PC-3 (cell line): Measurements from ENCODE around the gene ST6GALNAC3. TPM values are rescaled to one million over a fixed set of nuclear protein-coding genes. Genes with fewer than 3 reads are reported as not detected.

Experiments
- ATAC-seq: fragments of 200-7000 bp; cut with Tn5 transposase; 2 replicates; pipeline ENCODE4 v1.9.1; 2020; ENCODE audit warnings: mild to moderate bottlenecking, moderate library complexity
- BruUV-seq: library from RNA; stranded (reverse); fragments of 400-500 nt; replicated peaks from 2 replicates; lab custom pipeline; 2021; lab: Mats Ljungman, UMichigan
- CTCF ChIA-PET: fragments of 300-600 bp; sonication (Branson Sonifier 250); formaldehyde crosslinking; loops from one replicate; lab custom pipeline; 2022; ENCODE audit warnings: antibody characterized with exemption; lab: Charles Lee
- POLR2A ChIA-PET: fragments of 300-600 bp; sonication (Branson Sonifier 250); formaldehyde crosslinking; loops from one replicate; lab custom pipeline; 2022; ENCODE audit warnings: antibody characterized with exemption; ENCODE audit not compliant: unreplicated experiment; lab: Charles Lee
- DNase-seq: peaks from one replicate; pipeline ENCODE4 v3.0.0-alpha.2; 2015
- H2AFZ ChIP-seq: fragments of 300-600 bp; sonication (generic); 2 replicates; pipeline ENCODE4 v1.6.0; 2016; ENCODE audit warnings: antibody characterized with exemption, low read length
- H3F3A ChIP-seq: fragments of 300-600 bp; sonication (generic); one replicate; pipeline ENCODE4 v1.6.0; 2017; ENCODE audit warnings: antibody characterized with exemption, low read length, control low read depth, mild to moderate bottlenecking; ENCODE audit not compliant: unreplicated experiment
- H3K27ac ChIP-seq: fragments of 300-600 bp; sonication (generic); 2 replicates; pipeline ENCODE4 v1.5.1; 2016; ENCODE audit warnings: mild to moderate bottlenecking, low read length
- H3K27me3 ChIP-seq: fragments of 300-600 bp; sonication (generic); 2 replicates; pipeline ENCODE4 v1.6.1; 2016; ENCODE audit warnings: low read length, mixed read lengths
- H3K36me3 ChIP-seq: fragments of 300-600 bp; sonication (generic); 2 replicates; pipeline ENCODE4 v1.6.1; 2016; ENCODE audit warnings: low read depth, mixed run types, low read length, mixed read lengths
- H3K4me1 ChIP-seq: fragments of 300-600 bp; sonication (generic); 2 replicates; pipeline ENCODE4 v1.5.1; 2016; ENCODE audit warnings: low read length; ENCODE audit not compliant: insufficient read depth
- H3K4me2 ChIP-seq: fragments of 300-600 bp; sonication (generic); 2 replicates; pipeline ENCODE4 v1.6.0; 2016; ENCODE audit warnings: low read length
- H3K4me3 ChIP-seq: fragments of 300-600 bp; sonication (generic); 2 replicates; pipeline ENCODE4 v1.5.1; 2016; ENCODE audit warnings: mild to moderate bottlenecking, low read length, mixed read lengths
- H3K79me2 ChIP-seq: fragments of 300-600 bp; sonication (generic); 2 replicates; pipeline ENCODE4 v1.6.1; 2017; ENCODE audit warnings: low read length, mixed read lengths
- H3K9ac ChIP-seq: fragments of 300-600 bp; sonication (generic); 2 replicates; pipeline ENCODE4 v1.6.0; 2016; ENCODE audit warnings: mild to moderate bottlenecking, low read length
- H3K9me2 ChIP-seq: fragments of 300-600 bp; sonication (generic); replicated peaks from 2 replicates; pipeline ENCODE4 v1.6.1; 2016; ENCODE audit warnings: mixed run types, low read length, mixed read lengths
- H3K9me3 ChIP-seq: fragments of 300-600 bp; sonication (generic); 2 replicates; pipeline ENCODE4 v1.6.1; 2016; ENCODE audit warnings: low read length, mixed read lengths
- H4K20me1 ChIP-seq: fragments of 300-600 bp; sonication (generic); 2 replicates; pipeline ENCODE4 v1.6.1; 2016; ENCODE audit warnings: low read length, mixed read lengths
- CTCF ChIP-seq: fragments of 300-600 bp; sonication (generic); conservative IDR thresholded peaks from 2 replicates; pipeline ENCODE4 v1.5.1; 2017; ENCODE audit warnings: antibody characterized with exemption, low read depth, mild to moderate bottlenecking, low read length
- EZH2 ChIP-seq: fragments of 300-600 bp; sonication (generic); IDR thresholded peaks from one replicate; pipeline ENCODE4 v1.6.1; 2017; ENCODE audit warnings: antibody characterized with exemption, mild to moderate bottlenecking, low read length; ENCODE audit not compliant: unreplicated experiment
- EZH2phosphoT487 ChIP-seq: fragments of 300-600 bp; sonication (generic); IDR thresholded peaks from 2 replicates; pipeline ENCODE4 v1.6.1; 2018; ENCODE audit warnings: mild to moderate bottlenecking, antibody characterized with exemption, low read length, borderline replicate concordance
- intact Hi-C: fragments of 100-400 bp; cut with micrococcal nuclease; formaldehyde crosslinking; loops from 2 replicates; pipeline ENCODE4 v1.9.0; 2023
- total RNA-seq: library from RNA; depleted of rRNA; stranded (reverse); fragments of >200 nt; gene quantifications from 2 replicates; pipeline ENCODE4 v1.2.3, GENCODE V29; 2014

The ST6GALNAC3 gene
- total RNA-seq, 1 experiment from 2014 or later, result not detected

GRCh38 chr1:76232666-76233065, 158.1 kb downstream of the ST6GALNAC3 start:
- ATAC-seq (no peak), DNase-seq (no peak)
- Histone ChIP-seq H3K4me3 (no peak overlapping the region), H3K9me2 (no peaks in the 10 kb centered on the region), H3K79me2 (no peaks in the 10 kb centered on the region), H3K27ac (no peak overlapping the region), H3K27me3 (peaks cover 55% of the 10 kb centered on the region), H4K20me1 (no peaks in the 10 kb centered on the region), H3K9ac (no peak overlapping the region), H3F3A (no peaks in the 10 kb centered on the region), H3K4me2 (no peak overlapping the region), H3K36me3 (no peaks in the 10 kb centered on the region), H2AFZ (no peak overlapping the region), H3K4me1 (no peaks in the 10 kb centered on the region), H3K9me3 (no peaks in the 10 kb centered on the region)
- no peak for TF ChIP-seq CTCF
- TF ChIP-seq EZH2, result no peak
- TF ChIP-seq EZH2phosphoT487, result no peak
- ChIA-PET POLR2A (no interaction called here), CTCF (no interaction called here)
- no TSS peak for BruUV-seq
- intact Hi-C loops, result no loop called here

- Histone ChIP-seq H3K4me1 (no peaks in the 10 kb centered on the region), H3K36me3 (no peaks in the 10 kb centered on the region), H3K4me3 (no peak overlapping the region), H3K9me3 (no peaks in the 10 kb centered on the region), H3F3A (no peaks in the 10 kb centered on the region), H2AFZ (no peak overlapping the region), H3K27ac (no peak overlapping the region), H3K27me3 (peaks cover 50% of the 10 kb centered on the region), H4K20me1 (no peaks in the 10 kb centered on the region), H3K79me2 (no peaks in the 10 kb centered on the region), H3K9me2 (no peaks in the 10 kb centered on the region), H3K4me2 (no peak overlapping the region), H3K9ac (no peak overlapping the region)
- intact Hi-C loops, result no loop called here
- CTCF ChIA-PET, result no interaction called here
- POLR2A ChIA-PET, result no interaction called here
- no peak for TF ChIP-seq EZH2
- BruUV-seq, result no TSS peak
- DNase-seq (no peak), ATAC-seq (no peak)
Measured at GRCh38 chr1:76234061-76234460, 159.5 kb downstream of the ST6GALNAC3 start.

DNA sequence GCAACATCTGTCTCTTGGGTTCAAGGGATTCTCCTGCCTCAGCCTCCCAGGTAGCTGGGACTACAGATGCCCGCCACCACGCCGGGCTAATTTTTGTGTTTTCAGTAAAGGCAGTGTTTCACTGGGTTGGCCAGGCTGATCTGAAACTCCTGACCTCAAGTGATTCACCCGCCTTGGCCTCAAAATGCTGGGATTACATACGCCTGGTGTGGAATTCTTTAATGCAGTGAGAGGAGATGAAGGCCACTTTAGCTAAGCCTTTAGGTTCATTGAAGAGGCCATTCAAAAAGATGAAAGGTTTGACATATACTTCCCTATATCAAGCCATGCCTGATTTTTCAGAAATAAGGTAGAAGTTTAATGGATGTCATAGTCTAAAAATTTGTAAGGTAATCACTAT, 162.7 kb downstream of the ST6GALNAC3 start:
- Histone ChIP-seq H3K4me3 (no peak overlapping the region), H3K9me2 (no peaks in the 10 kb centered on the region), H3F3A (no peaks in the 10 kb centered on the region), H3K4me1 (no peaks in the 10 kb centered on the region), H3K9ac (no peak overlapping the region), H3K27ac (no peak overlapping the region), H3K9me3 (no peaks in the 10 kb centered on the region), H4K20me1 (no peaks in the 10 kb centered on the region), H2AFZ (no peak overlapping the region), H3K27me3 (peaks cover 43% of the 10 kb centered on the region), H3K36me3 (no peaks in the 10 kb centered on the region), H3K4me2 (no peak overlapping the region), H3K79me2 (no peaks in the 10 kb centered on the region)
- intact Hi-C loops, result no loop called here
- TF ChIP-seq CTCF, result no peak
- TF ChIP-seq EZH2phosphoT487, result no peak
- no peak for TF ChIP-seq EZH2
- ATAC-seq (no peak), DNase-seq (no peak)
- ChIA-PET CTCF (no interaction called here), POLR2A (no interaction called here)
- no TSS peak for BruUV-seq
